Muscle of arm (tissue), 12 donors: ENCODE measurements around the gene DSP. TPM values are rescaled to one million over a fixed set of nuclear protein-coding genes. Genes with fewer than 3 reads are reported as not detected.

ENCODE experiments used
- DNase-seq: peaks from one replicate; pipeline ENCODE4 v3.0.0-alpha.2; 2013
- polyA plus RNA-seq, 12 donors: library from polyadenylated mRNA; unstranded; fragments of 120-200 nt; gene quantifications; one replicate each; pipeline ENCODE4 v1.2.1, GENCODE V29; 2013; ENCODE audit not compliant: insufficient read length in 12 of 12

DSP gene
- polyA plus RNA-seq, 12 donors: 2.0 to 334 (median 3.9) TPM; not detected in 1

GRCh38 chr6:7532821-7533220, 8.7 kb upstream of the DSP start:
- no peak for DNase-seq

GRCh38 chr6:7534192-7534591, 7.3 kb upstream of the DSP start:
- no peak for DNase-seq

GRCh38 chr6:7535498-7535897, 6.0 kb upstream of the DSP start:
- DNase-seq: no peak

GRCh38 chr6:7537565-7538174, 3.8 kb upstream of the DSP start:
- DNase-seq: no peak

GRCh38 chr6:7538484-7538883, 3.0 kb upstream of the DSP start:
- no peak for DNase-seq

- no peak for DNase-seq
Observed at GRCh38 chr6:7540595-7540994, 876 bp upstream of the DSP start.

- peak; percentile 7 for DNase-seq
Observed at GRCh38 chr6:7542065-7542873, 798 bp downstream of the DSP start.

- DNase-seq: peak; percentile 11
Observed at GRCh38 chr6:7542874-7543624, 1.6 kb downstream of the DSP start.

GRCh38 chr6:7543789-7544424, 2.4 kb downstream of the DSP start:
- DNase-seq: peak; percentile 9

- no peak for DNase-seq
Observed at GRCh38 chr6:7544597-7544996, 3.1 kb downstream of the DSP start.

- DNase-seq: no peak
Observed at GRCh38 chr6:7545316-7546019, 4.0 kb downstream of the DSP start.

- DNase-seq: no peak
Observed at GRCh38 chr6:7546020-7546369, 4.5 kb downstream of the DSP start.

- DNase-seq: no peak
Observed at GRCh38 chr6:7546383-7546782, 4.9 kb downstream of the DSP start.

- DNase-seq: no peak
Observed at GRCh38 chr6:7546896-7547295, 5.4 kb downstream of the DSP start.

GRCh38 chr6:7547315-7547714, 5.8 kb downstream of the DSP start:
- no peak for DNase-seq

- no peak for DNase-seq
Observed at GRCh38 chr6:7550433-7550801, 8.9 kb downstream of the DSP start.

GRCh38 chr6:7554533-7555275, 13.2 kb downstream of the DSP start:
- no peak for DNase-seq

GRCh38 chr6:7555671-7556070, 14.2 kb downstream of the DSP start:
- no peak for DNase-seq

- DNase-seq: no peak
Observed at GRCh38 chr6:7556394-7557106, 15.1 kb downstream of the DSP start.

- DNase-seq: no peak
Observed at GRCh38 chr6:7557652-7558051, 16.2 kb downstream of the DSP start.
